Measurements from ENCODE around the gene LIMA1. TPM values are rescaled to one million over a fixed set of nuclear protein-coding genes. Genes with fewer than 3 reads are reported as not detected.

The LIMA1 gene
- total RNA-seq, 4 donors from 2014 or later: 194 to 256 (median 228) TPM

DNA sequence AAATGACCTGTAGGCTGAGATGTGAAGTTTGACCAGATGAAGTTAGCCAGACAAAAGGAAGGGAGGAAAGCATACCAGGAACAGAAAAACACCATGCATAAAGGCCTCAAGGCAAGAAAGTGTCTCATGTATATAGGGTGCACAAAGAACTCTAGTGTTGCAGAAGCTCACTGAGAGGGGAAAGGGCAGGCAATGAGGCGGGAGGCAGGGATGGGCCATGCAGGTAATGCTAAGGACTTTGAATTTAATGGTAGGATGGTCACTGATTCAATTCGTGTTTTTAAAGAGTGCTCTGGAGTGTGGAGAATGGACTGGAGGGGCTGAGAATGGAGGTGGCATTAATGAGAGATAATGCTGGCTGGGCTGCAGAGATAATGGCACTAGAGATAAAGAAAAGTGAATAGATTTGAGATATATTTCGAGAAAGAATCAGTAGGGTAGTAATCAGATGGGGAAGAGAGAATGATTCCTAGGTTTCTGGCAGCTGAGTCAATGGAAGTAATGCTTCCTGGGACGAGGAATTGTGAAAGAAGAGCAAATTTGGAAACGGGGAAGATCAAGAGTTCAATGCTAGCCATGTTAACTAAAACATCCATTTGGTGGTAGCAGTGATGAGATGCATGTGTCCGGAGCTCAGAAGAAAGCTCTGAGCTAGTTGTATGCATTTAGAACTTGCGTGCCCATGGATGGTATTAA is 43.1 kb downstream of the LIMA1 start:
- TF ChIP-seq, protein P1, sequence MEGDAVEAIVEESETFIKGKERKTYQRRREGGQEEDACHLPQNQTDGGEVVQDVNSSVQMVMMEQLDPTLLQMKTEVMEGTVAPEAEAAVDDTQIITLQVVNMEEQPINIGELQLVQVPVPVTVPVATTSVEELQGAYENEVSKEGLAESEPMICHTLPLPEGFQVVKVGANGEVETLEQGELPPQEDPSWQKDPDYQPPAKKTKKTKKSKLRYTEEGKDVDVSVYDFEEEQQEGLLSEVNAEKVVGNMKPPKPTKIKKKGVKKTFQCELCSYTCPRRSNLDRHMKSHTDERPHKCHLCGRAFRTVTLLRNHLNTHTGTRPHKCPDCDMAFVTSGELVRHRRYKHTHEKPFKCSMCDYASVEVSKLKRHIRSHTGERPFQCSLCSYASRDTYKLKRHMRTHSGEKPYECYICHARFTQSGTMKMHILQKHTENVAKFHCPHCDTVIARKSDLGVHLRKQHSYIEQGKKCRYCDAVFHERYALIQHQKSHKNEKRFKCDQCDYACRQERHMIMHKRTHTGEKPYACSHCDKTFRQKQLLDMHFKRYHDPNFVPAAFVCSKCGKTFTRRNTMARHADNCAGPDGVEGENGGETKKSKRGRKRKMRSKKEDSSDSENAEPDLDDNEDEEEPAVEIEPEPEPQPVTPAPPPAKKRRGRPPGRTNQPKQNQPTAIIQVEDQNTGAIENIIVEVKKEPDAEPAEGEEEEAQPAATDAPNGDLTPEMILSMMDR (IDR thresholded peaks at IDR 0.05; ENCODE audit: low read depth): no peak

DNA sequence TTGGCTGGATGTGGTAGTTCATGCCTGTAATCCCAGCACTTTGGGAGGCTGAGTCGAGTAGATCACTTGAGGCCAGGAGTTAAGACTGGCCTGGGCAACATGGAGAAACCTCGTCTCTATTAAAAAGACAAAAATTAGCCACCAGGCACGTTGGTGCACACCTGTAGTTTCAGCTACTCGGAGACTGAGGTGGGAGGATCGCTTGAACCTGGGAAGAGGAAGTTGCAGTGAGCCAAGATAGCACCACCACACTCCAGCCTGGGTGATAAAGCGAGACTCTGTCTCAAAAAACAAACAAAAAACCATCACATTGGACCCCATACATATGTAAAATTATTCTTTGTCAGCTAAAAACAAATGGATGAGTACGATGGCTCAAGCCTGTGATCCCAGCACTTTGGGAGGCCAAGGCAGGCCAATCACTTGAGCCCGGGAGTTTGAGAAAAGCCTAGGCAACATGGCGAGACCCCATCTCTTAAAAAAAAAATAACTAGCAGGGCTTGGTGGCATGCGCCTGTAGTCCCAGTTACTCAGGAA is 43.9 kb downstream of the LIMA1 start:
- TF ChIP-seq, protein P1 (IDR thresholded peaks at IDR 0.05; ENCODE audit: low read depth): no peak

DNA sequence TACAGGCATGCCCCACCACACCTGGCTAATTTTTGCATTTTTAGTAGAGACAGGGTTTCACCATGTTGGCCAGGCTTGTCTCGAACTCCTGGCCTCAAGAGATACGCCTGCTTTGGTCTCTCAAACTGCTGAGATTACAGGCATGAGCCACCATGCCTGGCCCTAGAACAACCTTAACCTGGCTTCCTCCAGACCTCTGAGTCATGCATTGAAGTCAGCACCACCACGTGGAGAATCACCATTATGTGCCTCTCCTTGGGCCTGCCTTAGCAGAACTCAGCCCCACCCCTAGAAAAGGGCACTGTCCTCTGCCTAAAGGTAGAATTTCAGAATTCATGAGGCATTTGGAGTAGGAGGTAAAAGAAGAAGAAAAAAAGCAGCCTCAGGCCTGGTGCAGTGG is 49.0 kb downstream of the LIMA1 start:
- TF ChIP-seq, protein P1 (IDR thresholded peaks at IDR 0.05; ENCODE audit: low read depth): no peak

DNA sequence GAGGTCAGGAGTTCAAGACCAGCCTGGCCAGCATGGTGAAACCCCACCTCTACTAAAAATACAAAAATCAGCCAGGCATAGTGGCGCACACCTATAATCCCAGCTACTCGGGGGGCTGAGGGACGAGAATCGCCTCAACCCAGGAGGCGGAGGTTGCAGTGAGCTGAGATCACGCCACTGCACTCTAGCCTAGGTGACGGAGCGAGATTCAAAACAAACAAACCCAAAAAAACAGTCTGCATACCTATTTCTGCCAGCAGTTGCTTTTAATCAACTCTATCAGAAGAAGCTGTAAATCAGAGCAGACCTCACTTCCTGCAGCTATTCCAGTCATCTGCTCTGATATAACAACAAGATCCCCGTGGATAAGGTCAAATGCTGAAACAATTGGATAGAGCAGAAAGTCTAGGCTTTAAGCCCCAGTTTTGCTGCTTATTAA is 50.5 kb downstream of the LIMA1 start:
- TF ChIP-seq, protein P1 (IDR thresholded peaks at IDR 0.05; ENCODE audit: low read depth): no peak

DNA sequence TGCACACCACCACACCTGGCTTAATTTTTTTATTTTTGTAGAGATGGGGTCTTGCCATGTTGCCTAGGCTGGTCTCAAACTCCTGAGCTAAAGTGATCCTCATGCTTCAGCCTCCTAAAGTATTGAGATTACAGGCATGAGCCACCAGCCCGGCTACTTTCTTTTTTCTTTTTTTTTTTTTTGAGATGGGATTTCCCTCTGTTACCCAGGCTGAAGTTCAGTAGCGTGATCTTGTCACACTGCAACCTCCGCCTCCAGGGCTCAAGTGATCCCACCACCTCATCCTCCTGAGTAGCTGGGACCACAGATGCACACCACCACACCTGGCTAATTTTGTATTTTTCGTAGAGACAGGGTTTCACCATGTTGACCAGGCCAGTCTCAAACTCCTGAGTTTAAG is 51.1 kb downstream of the LIMA1 start:
- TF ChIP-seq, protein P1 (IDR thresholded peaks at IDR 0.05; ENCODE audit: low read depth): no peak

DNA sequence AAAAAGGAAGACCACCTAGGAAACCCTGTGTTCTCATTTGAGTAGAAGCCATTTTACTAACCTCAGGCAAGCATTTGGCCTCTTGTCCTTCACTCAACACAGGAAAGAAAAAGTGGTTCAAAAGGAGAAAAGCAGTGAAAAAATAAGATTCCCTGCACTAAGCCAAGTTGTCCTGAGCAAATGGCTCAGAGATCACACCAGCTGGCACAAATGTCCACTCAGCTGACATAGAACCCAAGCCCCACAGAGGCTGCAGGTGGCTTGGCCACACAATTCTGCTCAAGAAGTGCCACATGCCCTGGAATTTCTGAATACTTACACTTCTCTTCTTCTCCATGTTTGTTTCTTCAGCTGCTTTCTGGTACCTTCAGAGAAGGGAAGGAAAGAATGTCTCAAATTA is 52.0 kb downstream of the LIMA1 start:
- TF ChIP-seq, protein P1 (IDR thresholded peaks at IDR 0.05; ENCODE audit: low read depth): no peak

DNA sequence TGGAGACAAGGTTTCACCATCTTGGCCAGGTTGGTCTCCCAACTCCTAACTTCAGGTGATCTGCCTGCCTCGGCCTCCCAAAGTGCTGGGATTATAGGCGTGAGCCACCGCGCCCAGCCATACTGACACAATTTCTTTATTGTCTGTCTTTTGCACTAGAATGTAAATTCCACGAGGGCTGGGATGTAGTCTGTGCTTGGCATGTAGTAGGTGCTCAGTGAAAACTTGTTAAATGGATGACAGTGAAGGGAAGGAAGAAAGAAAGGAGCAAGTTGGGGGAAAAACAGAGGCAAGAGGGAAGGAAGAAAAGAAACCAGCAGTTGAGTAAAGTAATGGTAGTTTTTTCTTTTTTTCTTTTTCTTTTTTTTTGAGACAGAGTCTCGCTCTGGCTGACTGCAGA is 53.1 kb downstream of the LIMA1 start:
- TF ChIP-seq, protein P1 (IDR thresholded peaks at IDR 0.05; ENCODE audit: low read depth): no peak

Data from subcutaneous adipose tissue (tissue), 4 donors.